ENCODE measurements around the gene DDI2.

DNA sequence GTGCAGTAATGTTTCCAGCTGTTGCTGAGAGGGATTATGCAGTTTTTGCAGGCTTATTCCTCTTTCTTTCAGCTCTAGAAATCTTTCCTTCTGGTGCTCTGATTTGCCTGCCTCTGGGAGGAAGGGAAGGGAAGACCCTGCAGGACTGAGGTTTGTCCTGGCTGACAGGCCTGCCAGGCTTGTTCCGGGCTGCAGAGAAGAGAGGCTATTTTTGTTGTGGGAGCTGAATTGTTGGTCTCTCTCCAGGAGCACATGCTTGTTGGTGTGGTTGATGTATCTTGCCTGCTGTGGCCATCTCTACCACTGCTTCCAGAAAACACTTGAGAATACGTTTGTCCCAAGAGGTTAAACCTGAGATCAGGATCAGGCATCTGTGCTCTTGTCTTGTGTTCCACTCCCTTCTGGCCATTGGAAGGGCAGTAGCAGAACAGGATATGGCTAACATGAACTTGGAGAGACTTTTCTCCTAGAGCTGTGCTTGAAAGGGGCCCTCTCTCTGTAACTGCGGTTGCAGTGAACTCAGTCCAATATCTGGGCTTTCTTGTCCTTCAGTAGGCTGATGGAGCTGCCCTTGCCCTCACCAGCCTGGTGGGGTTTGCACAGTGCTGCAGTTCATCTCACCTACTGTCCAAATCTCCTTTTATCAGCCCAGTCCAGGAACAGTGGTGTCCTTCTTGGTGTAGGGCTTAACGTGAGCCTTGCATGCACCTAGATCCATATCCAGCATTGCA, 97.3 kb downstream of the DDI2 start:
- TF ChIP-seq, protein P1, sequence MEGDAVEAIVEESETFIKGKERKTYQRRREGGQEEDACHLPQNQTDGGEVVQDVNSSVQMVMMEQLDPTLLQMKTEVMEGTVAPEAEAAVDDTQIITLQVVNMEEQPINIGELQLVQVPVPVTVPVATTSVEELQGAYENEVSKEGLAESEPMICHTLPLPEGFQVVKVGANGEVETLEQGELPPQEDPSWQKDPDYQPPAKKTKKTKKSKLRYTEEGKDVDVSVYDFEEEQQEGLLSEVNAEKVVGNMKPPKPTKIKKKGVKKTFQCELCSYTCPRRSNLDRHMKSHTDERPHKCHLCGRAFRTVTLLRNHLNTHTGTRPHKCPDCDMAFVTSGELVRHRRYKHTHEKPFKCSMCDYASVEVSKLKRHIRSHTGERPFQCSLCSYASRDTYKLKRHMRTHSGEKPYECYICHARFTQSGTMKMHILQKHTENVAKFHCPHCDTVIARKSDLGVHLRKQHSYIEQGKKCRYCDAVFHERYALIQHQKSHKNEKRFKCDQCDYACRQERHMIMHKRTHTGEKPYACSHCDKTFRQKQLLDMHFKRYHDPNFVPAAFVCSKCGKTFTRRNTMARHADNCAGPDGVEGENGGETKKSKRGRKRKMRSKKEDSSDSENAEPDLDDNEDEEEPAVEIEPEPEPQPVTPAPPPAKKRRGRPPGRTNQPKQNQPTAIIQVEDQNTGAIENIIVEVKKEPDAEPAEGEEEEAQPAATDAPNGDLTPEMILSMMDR (conservative IDR thresholded peaks at IDR 0.05; ENCODE audit: low read length): no peak
- no peak for TF ChIP-seq EZH2phosphoT487 (IDR thresholded peaks at IDR 0.05; ENCODE audit: borderline replicate concordance, low read depth, low read length)
